Measurements from ENCODE around the gene INPP5K. TPM values are rescaled to one million over a fixed set of nuclear protein-coding genes. Genes with fewer than 3 reads are reported as not detected.

The INPP5K gene
- total and polyA plus RNA-seq, 7 donors = 25.7 to 66.5 (median 41.0) TPM

DNA sequence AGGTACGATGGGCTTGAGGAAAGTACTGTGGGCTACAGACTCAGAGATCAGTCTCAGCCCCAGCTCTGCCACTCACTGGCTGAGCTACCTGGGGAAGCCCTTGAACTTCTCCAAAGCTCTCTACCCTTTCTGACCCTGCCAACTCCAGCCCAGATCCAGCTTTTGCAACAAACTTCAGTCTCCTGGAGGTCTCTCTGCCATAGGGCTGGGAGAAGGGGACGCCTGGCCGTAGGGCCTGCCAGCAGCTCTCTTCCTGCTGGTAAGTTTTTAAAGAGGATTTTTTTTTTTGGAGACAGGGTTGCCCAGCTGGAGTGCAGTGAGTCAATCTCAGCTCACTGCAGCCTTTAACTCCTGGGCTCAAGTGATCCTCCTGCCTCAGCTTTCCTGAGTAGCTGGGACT, 11.5 kb downstream of the INPP5K start:
- DNase-seq = no peak
- peaks cover 7 to 76% (median 31%) of the 10 kb centered on the region in 4 donors for H3K36me3 ChIP-seq
- no peak overlapping the region for H3K4me3 ChIP-seq
- WGBS, 2 donors = 90 to 92% methylated on average over 3 of the region's 3 CpGs
- no peaks in the 10 kb centered on the region for H3K27me3 ChIP-seq
- intact Hi-C loops (cut with DNase I) = no loop called here
- H3K27ac ChIP-seq = no peak overlapping the region
- no peaks in the 10 kb centered on the region for H3K9me3 ChIP-seq
- no peak for TF ChIP-seq POLR2AphosphoS5 (IDR thresholded peaks at IDR 0.05)
- TF ChIP-seq, protein P1, sequence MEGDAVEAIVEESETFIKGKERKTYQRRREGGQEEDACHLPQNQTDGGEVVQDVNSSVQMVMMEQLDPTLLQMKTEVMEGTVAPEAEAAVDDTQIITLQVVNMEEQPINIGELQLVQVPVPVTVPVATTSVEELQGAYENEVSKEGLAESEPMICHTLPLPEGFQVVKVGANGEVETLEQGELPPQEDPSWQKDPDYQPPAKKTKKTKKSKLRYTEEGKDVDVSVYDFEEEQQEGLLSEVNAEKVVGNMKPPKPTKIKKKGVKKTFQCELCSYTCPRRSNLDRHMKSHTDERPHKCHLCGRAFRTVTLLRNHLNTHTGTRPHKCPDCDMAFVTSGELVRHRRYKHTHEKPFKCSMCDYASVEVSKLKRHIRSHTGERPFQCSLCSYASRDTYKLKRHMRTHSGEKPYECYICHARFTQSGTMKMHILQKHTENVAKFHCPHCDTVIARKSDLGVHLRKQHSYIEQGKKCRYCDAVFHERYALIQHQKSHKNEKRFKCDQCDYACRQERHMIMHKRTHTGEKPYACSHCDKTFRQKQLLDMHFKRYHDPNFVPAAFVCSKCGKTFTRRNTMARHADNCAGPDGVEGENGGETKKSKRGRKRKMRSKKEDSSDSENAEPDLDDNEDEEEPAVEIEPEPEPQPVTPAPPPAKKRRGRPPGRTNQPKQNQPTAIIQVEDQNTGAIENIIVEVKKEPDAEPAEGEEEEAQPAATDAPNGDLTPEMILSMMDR (IDR thresholded peaks at IDR 0.05) = no peak
- TF ChIP-seq POLR2A (IDR thresholded peaks at IDR 0.05) = no peak
- no peak for TF ChIP-seq EP300 (IDR thresholded peaks at IDR 0.05)
- H3K4me1 ChIP-seq = no peaks in the 10 kb centered on the region

DNA sequence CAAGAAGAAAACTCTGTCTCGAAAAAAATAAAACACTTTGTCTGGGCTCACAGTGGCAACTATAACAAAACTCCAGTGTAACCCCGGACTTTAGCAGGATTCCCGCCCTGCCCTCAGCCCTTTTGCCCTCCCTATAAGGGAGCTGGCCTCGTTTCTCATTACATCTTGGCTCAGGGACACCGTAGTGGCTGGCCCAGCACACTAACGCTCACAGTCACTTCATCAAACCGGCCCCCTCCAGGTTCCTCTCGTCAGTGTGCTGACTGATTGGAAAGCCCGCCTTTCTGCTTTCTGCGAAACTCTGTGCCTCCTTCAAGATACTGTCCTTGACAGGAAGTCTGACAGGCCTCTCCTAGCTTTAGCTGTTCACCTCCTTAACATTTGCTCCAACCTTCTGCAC, 12.7 kb downstream of the INPP5K start:
- intact Hi-C loops (cut with DNase I) = no loop called here
- no peak overlapping the region for H3K27ac ChIP-seq
- no peak overlapping the region for H3K4me3 ChIP-seq
- TF ChIP-seq POLR2A (IDR thresholded peaks at IDR 0.05) = no peak
- no peak for TF ChIP-seq EP300 (IDR thresholded peaks at IDR 0.05)
- TF ChIP-seq, protein P1 (IDR thresholded peaks at IDR 0.05) = no peak
- no peak for TF ChIP-seq POLR2AphosphoS5 (IDR thresholded peaks at IDR 0.05)
- DNase-seq = no peak
- no peaks in the 10 kb centered on the region for H3K4me1 ChIP-seq
- H3K27me3 ChIP-seq = no peaks in the 10 kb centered on the region
- WGBS, 2 donors = 77 to 89% methylated on average over 10 of the region's 10 CpGs
- H3K9me3 ChIP-seq = no peaks in the 10 kb centered on the region
- peaks cover 7 to 77% (median 24%) of the 10 kb centered on the region in 4 donors for H3K36me3 ChIP-seq

DNA sequence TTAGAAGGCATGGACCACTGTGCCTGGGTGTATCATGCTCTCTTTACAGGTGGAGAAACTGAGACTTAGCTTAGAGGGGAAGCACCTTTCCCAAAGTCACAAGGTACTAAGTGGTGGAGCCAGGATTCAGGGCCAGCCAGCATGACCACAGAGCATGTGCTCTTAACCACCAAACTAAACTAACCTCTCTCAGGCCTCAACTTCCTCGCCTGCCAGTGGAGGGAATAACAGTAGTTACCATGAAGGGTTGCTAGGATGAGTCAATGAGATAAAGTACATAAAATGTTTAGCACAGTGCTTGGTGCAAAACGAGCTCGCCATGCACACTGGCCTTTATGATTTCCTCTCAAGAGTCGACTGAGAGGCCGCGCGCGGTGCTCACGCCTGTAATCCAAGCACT, 17.5 kb downstream of the INPP5K start:
- Histone ChIP-seq H3K9me3 (no peaks in the 10 kb centered on the region), H3K36me3 (peaks cover 0 to 68% (median 4%) of the 10 kb centered on the region in 4 donors), H3K27ac (no peak overlapping the region), H3K4me1 (peaks cover 0 to 33% (median 29%) of the 10 kb centered on the region in 4 donors), H3K4me3 (no peak overlapping the region), H3K27me3 (no peaks in the 10 kb centered on the region)
- TF ChIP-seq POLR2A (IDR thresholded peaks at IDR 0.05) (no peak), POLR2AphosphoS5 (IDR thresholded peaks at IDR 0.05) (no peak), EP300 (IDR thresholded peaks at IDR 0.05) (no peak)
- TF ChIP-seq, protein P1 (IDR thresholded peaks at IDR 0.05) = no peak
- no peak for DNase-seq
- intact Hi-C loops (cut with DNase I) = no loop called here
- 72 to 84% methylated on average over 9 of the region's 9 CpGs for WGBS, 2 donors

DNA sequence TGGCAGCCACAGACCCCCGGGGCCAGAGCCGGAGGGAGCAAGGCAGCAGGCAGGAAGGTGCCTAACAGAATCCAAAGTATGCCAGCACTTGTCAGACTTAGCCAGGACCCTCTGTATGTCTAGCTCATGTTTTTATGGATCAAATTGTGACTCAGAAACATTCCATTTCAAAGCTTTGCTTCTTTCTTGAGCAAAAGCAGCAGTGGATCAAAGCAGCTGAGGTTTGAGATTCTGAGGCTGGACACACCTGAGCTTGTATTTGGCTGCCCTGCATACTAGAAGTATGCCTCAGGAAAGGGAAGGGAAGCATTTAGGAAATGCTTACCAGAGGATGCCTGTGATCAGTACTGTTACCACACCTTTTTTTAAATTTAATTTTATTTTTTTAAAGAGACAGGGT, 18.2 kb downstream of the INPP5K start:
- H3K4me1 ChIP-seq = peaks cover 0 to 40% (median 35%) of the 10 kb centered on the region in 4 donors
- H3K27ac ChIP-seq = no peak overlapping the region
- no peak for DNase-seq
- H3K27me3 ChIP-seq = no peaks in the 10 kb centered on the region
- no peak overlapping the region for H3K4me3 ChIP-seq
- TF ChIP-seq, protein P1 (IDR thresholded peaks at IDR 0.05) = no peak
- TF ChIP-seq EP300 (IDR thresholded peaks at IDR 0.05) = no peak
- no peak for TF ChIP-seq POLR2A (IDR thresholded peaks at IDR 0.05)
- TF ChIP-seq POLR2AphosphoS5 (IDR thresholded peaks at IDR 0.05) = no peak
- H3K36me3 ChIP-seq = peaks cover 0 to 62% (median 4%) of the 10 kb centered on the region in 4 donors
- WGBS, 2 donors = 78 to 94% methylated on average over 2 of the region's 2 CpGs
- H3K9me3 ChIP-seq = no peaks in the 10 kb centered on the region
- intact Hi-C loops (cut with DNase I) = no loop called here

DNA sequence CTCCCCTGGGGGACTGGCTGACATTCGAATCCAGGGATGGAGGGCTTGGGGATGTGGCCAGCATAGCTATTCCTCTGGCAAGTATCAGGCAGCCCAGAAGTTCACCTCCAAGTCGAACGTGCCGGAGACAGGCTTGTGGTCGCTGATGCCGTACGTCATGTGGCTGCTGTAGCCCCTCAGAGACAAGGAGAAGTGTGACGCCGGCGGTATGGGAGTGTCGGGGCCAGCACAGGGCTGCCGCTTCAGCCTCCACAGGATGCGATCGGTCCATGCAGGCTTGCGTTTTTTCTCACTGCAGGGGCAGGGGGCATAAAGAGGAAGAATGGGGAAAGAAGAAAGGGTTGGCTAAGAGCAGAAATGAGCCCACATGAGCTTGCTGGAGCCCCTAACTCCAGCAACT, 18.6 kb downstream of the INPP5K start:
- Histone ChIP-seq H3K4me3 (no peak overlapping the region), H3K4me1 (peaks cover 0 to 44% (median 39%) of the 10 kb centered on the region in 4 donors), H3K9me3 (no peaks in the 10 kb centered on the region), H3K36me3 (peaks cover 0 to 62% (median 4%) of the 10 kb centered on the region in 4 donors), H3K27ac (peak overlapping the region in 2 of 4 donors; percentile 21 to 100), H3K27me3 (no peaks in the 10 kb centered on the region)
- 77 to 93% methylated on average over 15 of the region's 15 CpGs for WGBS, 2 donors
- DNase-seq = no peak
- TF ChIP-seq, protein P1 (IDR thresholded peaks at IDR 0.05) = no peak
- TF ChIP-seq POLR2AphosphoS5 (IDR thresholded peaks at IDR 0.05) (no peak), EP300 (IDR thresholded peaks at IDR 0.05) (no peak), POLR2A (IDR thresholded peaks at IDR 0.05) (no peak)
- intact Hi-C loops (cut with DNase I) = no loop called here
